PC-3 (cell line): Measurements from ENCODE around the gene LOXL4. TPM values are rescaled to one million over a fixed set of nuclear protein-coding genes. Genes with fewer than 3 reads are reported as not detected.

Source experiments
- ATAC-seq: fragments of 200-7000 bp; cut with Tn5 transposase; 2 replicates; pipeline ENCODE4 v1.9.1; 2020; ENCODE audit warnings: mild to moderate bottlenecking, moderate library complexity
- BruUV-seq: library from RNA; stranded (reverse); fragments of 400-500 nt; replicated peaks from 2 replicates; lab custom pipeline; 2021; lab: Mats Ljungman, UMichigan
- CTCF ChIA-PET: fragments of 300-600 bp; sonication (Branson Sonifier 250); formaldehyde crosslinking; loops from one replicate; lab custom pipeline; 2022; ENCODE audit warnings: antibody characterized with exemption; lab: Charles Lee
- POLR2A ChIA-PET: fragments of 300-600 bp; sonication (Branson Sonifier 250); formaldehyde crosslinking; loops from one replicate; lab custom pipeline; 2022; ENCODE audit warnings: antibody characterized with exemption; ENCODE audit not compliant: unreplicated experiment; lab: Charles Lee
- DNase-seq: peaks from one replicate; pipeline ENCODE4 v3.0.0-alpha.2; 2015
- H2AFZ ChIP-seq: fragments of 300-600 bp; sonication (generic); 2 replicates; pipeline ENCODE4 v1.6.0; 2016; ENCODE audit warnings: antibody characterized with exemption, low read length
- H3F3A ChIP-seq: fragments of 300-600 bp; sonication (generic); one replicate; pipeline ENCODE4 v1.6.0; 2017; ENCODE audit warnings: antibody characterized with exemption, low read length, control low read depth, mild to moderate bottlenecking; ENCODE audit not compliant: unreplicated experiment
- H3K27ac ChIP-seq: fragments of 300-600 bp; sonication (generic); 2 replicates; pipeline ENCODE4 v1.5.1; 2016; ENCODE audit warnings: mild to moderate bottlenecking, low read length
- H3K27me3 ChIP-seq: fragments of 300-600 bp; sonication (generic); 2 replicates; pipeline ENCODE4 v1.6.1; 2016; ENCODE audit warnings: low read length, mixed read lengths
- H3K36me3 ChIP-seq: fragments of 300-600 bp; sonication (generic); 2 replicates; pipeline ENCODE4 v1.6.1; 2016; ENCODE audit warnings: low read depth, mixed run types, low read length, mixed read lengths
- H3K4me1 ChIP-seq: fragments of 300-600 bp; sonication (generic); 2 replicates; pipeline ENCODE4 v1.5.1; 2016; ENCODE audit warnings: low read length; ENCODE audit not compliant: insufficient read depth
- H3K4me2 ChIP-seq: fragments of 300-600 bp; sonication (generic); 2 replicates; pipeline ENCODE4 v1.6.0; 2016; ENCODE audit warnings: low read length
- H3K4me3 ChIP-seq: fragments of 300-600 bp; sonication (generic); 2 replicates; pipeline ENCODE4 v1.5.1; 2016; ENCODE audit warnings: mild to moderate bottlenecking, low read length, mixed read lengths
- H3K79me2 ChIP-seq: fragments of 300-600 bp; sonication (generic); 2 replicates; pipeline ENCODE4 v1.6.1; 2017; ENCODE audit warnings: low read length, mixed read lengths
- H3K9ac ChIP-seq: fragments of 300-600 bp; sonication (generic); 2 replicates; pipeline ENCODE4 v1.6.0; 2016; ENCODE audit warnings: mild to moderate bottlenecking, low read length
- H3K9me2 ChIP-seq: fragments of 300-600 bp; sonication (generic); replicated peaks from 2 replicates; pipeline ENCODE4 v1.6.1; 2016; ENCODE audit warnings: mixed run types, low read length, mixed read lengths
- H3K9me3 ChIP-seq: fragments of 300-600 bp; sonication (generic); 2 replicates; pipeline ENCODE4 v1.6.1; 2016; ENCODE audit warnings: low read length, mixed read lengths
- H4K20me1 ChIP-seq: fragments of 300-600 bp; sonication (generic); 2 replicates; pipeline ENCODE4 v1.6.1; 2016; ENCODE audit warnings: low read length, mixed read lengths
- EZH2 ChIP-seq: fragments of 300-600 bp; sonication (generic); IDR thresholded peaks from one replicate; pipeline ENCODE4 v1.6.1; 2017; ENCODE audit warnings: antibody characterized with exemption, mild to moderate bottlenecking, low read length; ENCODE audit not compliant: unreplicated experiment
- EZH2phosphoT487 ChIP-seq: fragments of 300-600 bp; sonication (generic); IDR thresholded peaks from 2 replicates; pipeline ENCODE4 v1.6.1; 2018; ENCODE audit warnings: mild to moderate bottlenecking, antibody characterized with exemption, low read length, borderline replicate concordance
- intact Hi-C: fragments of 100-400 bp; cut with micrococcal nuclease; formaldehyde crosslinking; loops from 2 replicates; pipeline ENCODE4 v1.9.0; 2023
- total RNA-seq: library from RNA; depleted of rRNA; stranded (reverse); fragments of >200 nt; gene quantifications from 2 replicates; pipeline ENCODE4 v1.2.3, GENCODE V29; 2014
- TF ChIP-seq, protein P1 (sequence below): fragments of 300-600 bp; sonication (generic); conservative IDR thresholded peaks from 2 replicates; pipeline ENCODE4 v1.5.1; 2017; ENCODE audit warnings: antibody characterized with exemption, low read depth, mild to moderate bottlenecking, low read length

Gene LOXL4
- total RNA-seq, 1 experiment from 2014 or later: 8.2 TPM

- no peaks in the 10 kb centered on the region for H3K9me3 ChIP-seq
- intact Hi-C loops: loop anchor here (2.0 to 5.0 kb wide), 2 partner anchors 39 to 141 kb away; partner anchors contain the start of gene LOXL4
- H3K9me2 ChIP-seq: no peaks in the 10 kb centered on the region
- POLR2A ChIA-PET: no interaction called here
- no peak overlapping the region for H3K27ac ChIP-seq
- no TSS peak for BruUV-seq
- no peak overlapping the region for H2AFZ ChIP-seq
- H3F3A ChIP-seq: no peaks in the 10 kb centered on the region
- H3K4me1 ChIP-seq: peaks cover 10% of the 10 kb centered on the region; the same call in 1 of the 2 replicates
- H4K20me1 ChIP-seq: no peaks in the 10 kb centered on the region
- ATAC-seq: no peak
- H3K79me2 ChIP-seq: no peaks in the 10 kb centered on the region
- H3K4me3 ChIP-seq: no peak overlapping the region
- TF ChIP-seq, protein P1, sequence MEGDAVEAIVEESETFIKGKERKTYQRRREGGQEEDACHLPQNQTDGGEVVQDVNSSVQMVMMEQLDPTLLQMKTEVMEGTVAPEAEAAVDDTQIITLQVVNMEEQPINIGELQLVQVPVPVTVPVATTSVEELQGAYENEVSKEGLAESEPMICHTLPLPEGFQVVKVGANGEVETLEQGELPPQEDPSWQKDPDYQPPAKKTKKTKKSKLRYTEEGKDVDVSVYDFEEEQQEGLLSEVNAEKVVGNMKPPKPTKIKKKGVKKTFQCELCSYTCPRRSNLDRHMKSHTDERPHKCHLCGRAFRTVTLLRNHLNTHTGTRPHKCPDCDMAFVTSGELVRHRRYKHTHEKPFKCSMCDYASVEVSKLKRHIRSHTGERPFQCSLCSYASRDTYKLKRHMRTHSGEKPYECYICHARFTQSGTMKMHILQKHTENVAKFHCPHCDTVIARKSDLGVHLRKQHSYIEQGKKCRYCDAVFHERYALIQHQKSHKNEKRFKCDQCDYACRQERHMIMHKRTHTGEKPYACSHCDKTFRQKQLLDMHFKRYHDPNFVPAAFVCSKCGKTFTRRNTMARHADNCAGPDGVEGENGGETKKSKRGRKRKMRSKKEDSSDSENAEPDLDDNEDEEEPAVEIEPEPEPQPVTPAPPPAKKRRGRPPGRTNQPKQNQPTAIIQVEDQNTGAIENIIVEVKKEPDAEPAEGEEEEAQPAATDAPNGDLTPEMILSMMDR: no peak
- TF ChIP-seq EZH2: no peak
- no peak for TF ChIP-seq EZH2phosphoT487
- no peak for DNase-seq
- CTCF ChIA-PET: no interaction called here
- no peak overlapping the region for H3K4me2 ChIP-seq
- H3K27me3 ChIP-seq: no peaks in the 10 kb centered on the region
- H3K36me3 ChIP-seq: no peaks in the 10 kb centered on the region
- no peak overlapping the region for H3K9ac ChIP-seq
These were observed 40.0 kb upstream of the LOXL4 start for GRCh38 chr10:98307916-98308541.

GRCh38 chr10:98306501-98306900, 38.5 kb upstream of the LOXL4 start:
- Histone ChIP-seq H3K4me3 (no peak overlapping the region), H2AFZ (no peak overlapping the region), H3K27ac (no peak overlapping the region), H3F3A (no peaks in the 10 kb centered on the region), H3K27me3 (no peaks in the 10 kb centered on the region), H3K79me2 (no peaks in the 10 kb centered on the region), H3K9ac (no peak overlapping the region), H3K36me3 (no peaks in the 10 kb centered on the region), H3K4me1 (peaks cover 10% of the 10 kb centered on the region; the same call in 1 of the 2 replicates), H3K9me3 (no peaks in the 10 kb centered on the region), H4K20me1 (no peaks in the 10 kb centered on the region), H3K4me2 (no peak overlapping the region), H3K9me2 (no peaks in the 10 kb centered on the region)
- no TSS peak for BruUV-seq
- ChIA-PET CTCF (no interaction called here), POLR2A (no interaction called here)
- intact Hi-C loops: loop anchor here (5.0 kb wide), 1 partner anchor 139 kb away; no protein-coding TSS in a partner anchor
- DNase-seq: no peak
- TF ChIP-seq, protein P1: no peak
- TF ChIP-seq EZH2phosphoT487: no peak
- TF ChIP-seq EZH2: no peak
- ATAC-seq: no peak

DNA sequence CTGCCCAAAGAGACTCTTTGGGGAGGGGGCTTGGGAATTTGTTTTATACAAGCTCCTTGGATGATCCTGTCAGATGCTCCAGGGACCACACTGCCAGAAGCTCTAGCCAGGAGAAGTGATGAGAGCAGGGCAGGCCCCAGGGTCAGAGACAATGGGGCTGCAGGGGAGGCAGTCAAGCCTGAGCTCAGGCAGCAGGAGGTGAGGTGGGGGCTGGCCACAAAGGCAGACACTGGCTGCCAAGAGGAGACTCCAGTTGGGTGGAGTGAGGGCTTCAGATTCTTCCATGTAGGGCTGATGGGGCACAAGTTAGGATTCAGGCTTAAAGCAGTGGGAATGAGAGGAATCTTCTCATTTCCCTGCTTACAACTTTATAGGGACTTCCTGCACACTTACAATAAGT, 35.6 kb upstream of the LOXL4 start:
- DNase-seq (no peak), ATAC-seq (no peak)
- Histone ChIP-seq H3K4me2 (no peak overlapping the region), H3K4me3 (no peak overlapping the region), H3K4me1 (0 out of 2 replicates have a peak, but pooled peaks cover 6% of the 10 kb centered on the region), H4K20me1 (no peaks in the 10 kb centered on the region), H3F3A (no peaks in the 10 kb centered on the region), H3K9me2 (no peaks in the 10 kb centered on the region), H2AFZ (no peak overlapping the region), H3K27ac (no peak overlapping the region), H3K9me3 (no peaks in the 10 kb centered on the region), H3K9ac (no peak overlapping the region), H3K79me2 (no peaks in the 10 kb centered on the region), H3K27me3 (no peaks in the 10 kb centered on the region), H3K36me3 (no peaks in the 10 kb centered on the region)
- BruUV-seq: no TSS peak
- ChIA-PET POLR2A (no interaction called here), CTCF (no interaction called here)
- intact Hi-C loops: no loop called here
- TF ChIP-seq EZH2phosphoT487 (no peak), EZH2 (no peak)
- TF ChIP-seq, protein P1: no peak
